HL-60 (cell line): ENCODE measurements around the gene FAM47E.
A peak's percentile ranks its signal among the peaks of the same experiment; 100 is the strongest.

Source experiments
- GABPA ChIP-seq: IDR thresholded peaks from 2 replicates; pipeline ENCODE4 v1.6.1; 2012; ENCODE audit warnings: low read depth
- POLR2AphosphoS5 ChIP-seq: IDR thresholded peaks from 2 replicates; pipeline ENCODE4 v1.6.1; 2012; ENCODE audit warnings: low read depth
- TF ChIP-seq, protein P1 (sequence below): IDR thresholded peaks from one replicate; pipeline ENCODE4 v1.5.1; 2011; ENCODE audit warnings: low read length, control low read depth, inconsistent platforms; ENCODE audit not compliant: insufficient read depth
- TF ChIP-seq, protein P2 (sequence below): IDR thresholded peaks from 2 replicates; pipeline ENCODE4 v1.6.1; 2012; ENCODE audit warnings: low read depth; ENCODE audit not compliant: insufficient replicate concordance

DNA sequence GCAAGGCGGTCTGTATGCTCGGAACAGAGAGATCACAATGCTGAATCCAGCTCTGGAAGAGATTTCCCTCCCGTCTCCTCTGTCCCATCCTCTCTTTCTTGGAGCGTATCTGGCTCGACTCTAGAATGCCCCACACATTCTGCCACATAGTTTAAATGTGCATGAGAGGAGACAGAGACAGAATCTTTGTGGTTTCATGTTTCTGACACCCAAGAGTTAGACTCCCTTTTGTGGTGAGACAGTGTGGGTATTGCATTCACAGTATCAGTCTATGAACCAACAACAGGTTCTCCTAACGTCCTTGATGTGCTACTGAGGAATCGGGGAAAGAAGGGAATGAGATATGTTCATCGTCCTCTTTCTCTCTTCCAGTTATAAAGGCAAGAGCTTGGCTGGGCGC lies 25.3 kb downstream of the FAM47E start:
- TF ChIP-seq, protein P1, sequence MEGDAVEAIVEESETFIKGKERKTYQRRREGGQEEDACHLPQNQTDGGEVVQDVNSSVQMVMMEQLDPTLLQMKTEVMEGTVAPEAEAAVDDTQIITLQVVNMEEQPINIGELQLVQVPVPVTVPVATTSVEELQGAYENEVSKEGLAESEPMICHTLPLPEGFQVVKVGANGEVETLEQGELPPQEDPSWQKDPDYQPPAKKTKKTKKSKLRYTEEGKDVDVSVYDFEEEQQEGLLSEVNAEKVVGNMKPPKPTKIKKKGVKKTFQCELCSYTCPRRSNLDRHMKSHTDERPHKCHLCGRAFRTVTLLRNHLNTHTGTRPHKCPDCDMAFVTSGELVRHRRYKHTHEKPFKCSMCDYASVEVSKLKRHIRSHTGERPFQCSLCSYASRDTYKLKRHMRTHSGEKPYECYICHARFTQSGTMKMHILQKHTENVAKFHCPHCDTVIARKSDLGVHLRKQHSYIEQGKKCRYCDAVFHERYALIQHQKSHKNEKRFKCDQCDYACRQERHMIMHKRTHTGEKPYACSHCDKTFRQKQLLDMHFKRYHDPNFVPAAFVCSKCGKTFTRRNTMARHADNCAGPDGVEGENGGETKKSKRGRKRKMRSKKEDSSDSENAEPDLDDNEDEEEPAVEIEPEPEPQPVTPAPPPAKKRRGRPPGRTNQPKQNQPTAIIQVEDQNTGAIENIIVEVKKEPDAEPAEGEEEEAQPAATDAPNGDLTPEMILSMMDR, result no peak
- TF ChIP-seq POLR2AphosphoS5 (peak; percentile 61; the same call in 1 of the 2 replicates), GABPA (no peak)
- TF ChIP-seq, protein P2, sequence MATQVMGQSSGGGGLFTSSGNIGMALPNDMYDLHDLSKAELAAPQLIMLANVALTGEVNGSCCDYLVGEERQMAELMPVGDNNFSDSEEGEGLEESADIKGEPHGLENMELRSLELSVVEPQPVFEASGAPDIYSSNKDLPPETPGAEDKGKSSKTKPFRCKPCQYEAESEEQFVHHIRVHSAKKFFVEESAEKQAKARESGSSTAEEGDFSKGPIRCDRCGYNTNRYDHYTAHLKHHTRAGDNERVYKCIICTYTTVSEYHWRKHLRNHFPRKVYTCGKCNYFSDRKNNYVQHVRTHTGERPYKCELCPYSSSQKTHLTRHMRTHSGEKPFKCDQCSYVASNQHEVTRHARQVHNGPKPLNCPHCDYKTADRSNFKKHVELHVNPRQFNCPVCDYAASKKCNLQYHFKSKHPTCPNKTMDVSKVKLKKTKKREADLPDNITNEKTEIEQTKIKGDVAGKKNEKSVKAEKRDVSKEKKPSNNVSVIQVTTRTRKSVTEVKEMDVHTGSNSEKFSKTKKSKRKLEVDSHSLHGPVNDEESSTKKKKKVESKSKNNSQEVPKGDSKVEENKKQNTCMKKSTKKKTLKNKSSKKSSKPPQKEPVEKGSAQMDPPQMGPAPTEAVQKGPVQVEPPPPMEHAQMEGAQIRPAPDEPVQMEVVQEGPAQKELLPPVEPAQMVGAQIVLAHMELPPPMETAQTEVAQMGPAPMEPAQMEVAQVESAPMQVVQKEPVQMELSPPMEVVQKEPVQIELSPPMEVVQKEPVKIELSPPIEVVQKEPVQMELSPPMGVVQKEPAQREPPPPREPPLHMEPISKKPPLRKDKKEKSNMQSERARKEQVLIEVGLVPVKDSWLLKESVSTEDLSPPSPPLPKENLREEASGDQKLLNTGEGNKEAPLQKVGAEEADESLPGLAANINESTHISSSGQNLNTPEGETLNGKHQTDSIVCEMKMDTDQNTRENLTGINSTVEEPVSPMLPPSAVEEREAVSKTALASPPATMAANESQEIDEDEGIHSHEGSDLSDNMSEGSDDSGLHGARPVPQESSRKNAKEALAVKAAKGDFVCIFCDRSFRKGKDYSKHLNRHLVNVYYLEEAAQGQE, result no peak
